ENCODE measurements around the gene YWHAB.

- TF ChIP-seq CTCF (IDR thresholded peaks at IDR 0.05; ENCODE audit: low read length): no peak
- TF ChIP-seq EZH2 (IDR thresholded peaks at IDR 0.05; ENCODE audit: borderline replicate concordance, low read length): no peak
Measured at GRCh38 chr20:44897133-44897532, 11.6 kb downstream of the YWHAB start.

Measured in OCI-LY1 (cell line).